Lower leg skin (tissue), 3 donors: ENCODE results near the gene ADGRE1.

Source experiments
- CTCF ChIP-seq, 3 donors: fragments of 450-650 bp; IDR thresholded peaks; one replicate each; pipeline ENCODE4 v1.5.1; 2016; ENCODE audit warnings: antibody characterized with exemption in 3 of 3, mild to moderate bottlenecking in 3 of 3, moderate library complexity in 2 of 3
- POLR2A ChIP-seq, 2 donors: fragments of 450-650 bp; IDR thresholded peaks; one replicate each; pipeline ENCODE4 v1.6.1; 2016 to 2017; ENCODE audit warnings: antibody characterized with exemption in 2 of 2, mild to moderate bottlenecking in 1 of 2, moderate library complexity in 1 of 2

GRCh38 chr19:6983448-6983847 lies 96.1 kb downstream of the ADGRE1 start:
- TF ChIP-seq POLR2A (IDR thresholded peaks at IDR 0.05) = no peak
- no peak for TF ChIP-seq CTCF (IDR thresholded peaks at IDR 0.05)
